GM12878 (cell line): ENCODE measurements around the gene RAD51B. TPM values are rescaled to one million over a fixed set of nuclear protein-coding genes. Genes with fewer than 3 reads are reported as not detected.

Experiments used
- ATAC-seq: fragments of 200-7000 bp; cut with Tn5 transposase; 3 replicates; pipeline ENCODE4 v1.9.1; 2020; ENCODE audit warnings: mild to moderate bottlenecking, moderate library complexity
- BruUV-seq: library from RNA; stranded (reverse); fragments of 400-500 nt; replicated peaks from 2 replicates; lab custom pipeline; 2021; lab: Mats Ljungman, UMichigan
- CTCF ChIA-PET: fragments of 300-600 bp; sonication (Branson Sonifier 250); formaldehyde crosslinking; extraction: SDS; loops from one replicate; lab custom pipeline; 2021; ENCODE audit warnings: inconsistent platforms; lab: Yijun Ruan, JAX
- POLR2A ChIA-PET: fragments of 350-600 bp; formaldehyde crosslinking; extraction: SDS; loops from one replicate; lab custom pipeline; 2021; ENCODE audit warnings: inconsistent platforms; lab: Charles Lee
- RAD21 ChIA-PET: fragments of 300-600 bp; sonication (Branson Sonifier 250); formaldehyde crosslinking; loops from one replicate; lab custom pipeline; 2023; ENCODE audit warnings: antibody characterized with exemption; ENCODE audit not compliant: unreplicated experiment; lab: Charles Lee
- SMC1A ChIA-PET: fragments of 300-600 bp; sonication (Branson Sonifier 250); formaldehyde crosslinking; loops from one replicate; lab custom pipeline; 2023; ENCODE audit not compliant: unreplicated experiment, uncharacterized antibody; lab: Charles Lee
- DNase-seq: peaks from one replicate; pipeline ENCODE4 v3.0.0-alpha.2; 2011; ENCODE audit warnings: low read depth, low spot score
- FAIRE-seq: peaks from 3 replicates; lab custom pipeline; 2011; peaks lifted over from hg19 to GRCh38; lab: Jason Lieb, UNC
- H2AFZ ChIP-seq: 2 replicates; pipeline ENCODE4 v1.6.0; 2011; ENCODE audit warnings: low read depth, low read length, control low read depth; ENCODE audit not compliant: control insufficient read depth
- H3K27ac ChIP-seq: 2 replicates; pipeline ENCODE4 v1.5.1; 2011; ENCODE audit warnings: control low read depth; ENCODE audit not compliant: control insufficient read depth, insufficient read depth
- H3K27me3 ChIP-seq, 2 experiments: replicated peaks in 1 of 2; 2 replicates each; pipeline versions ENCODE4 v1.6.0 to v1.6.1; 2011; ENCODE audit warnings: low read length in 1 of 2; ENCODE audit not compliant: control insufficient read depth in 2 of 2, insufficient read depth in 2 of 2
- H3K36me3 ChIP-seq, 2 experiments: 2 replicates each; pipeline ENCODE4 v1.5.1; 2011; ENCODE audit warnings: low read length in 1 of 2; ENCODE audit not compliant: control insufficient read depth in 2 of 2, insufficient read depth in 2 of 2
- H3K4me1 ChIP-seq: 2 replicates; pipeline ENCODE4 v1.6.1; 2011; ENCODE audit warnings: mild to moderate bottlenecking, low read length, moderate library complexity, mixed read lengths; ENCODE audit not compliant: control insufficient read depth, insufficient read depth
- H3K4me2 ChIP-seq: 2 replicates; pipeline ENCODE4 v1.6.0; 2011; ENCODE audit warnings: control low read depth; ENCODE audit not compliant: control insufficient read depth, insufficient read depth
- H3K4me3 ChIP-seq: fragments of 200-600 bp; sonication (generic); 2 replicates; pipeline ENCODE4 v1.5.1; 2016
- H3K79me2 ChIP-seq: 2 replicates; pipeline ENCODE4 v1.6.0; 2011; ENCODE audit warnings: low read length; ENCODE audit not compliant: control insufficient read depth, insufficient read depth
- H3K9ac ChIP-seq: 2 replicates; pipeline ENCODE4 v1.8.0; 2011; ENCODE audit warnings: low read length, control low read depth, mixed read lengths; ENCODE audit not compliant: control insufficient read depth, insufficient read depth
- H3K9me3 ChIP-seq: replicated peaks from 3 replicates; pipeline ENCODE4 v1.5.1; 2011; ENCODE audit warnings: mild to moderate bottlenecking, low read length; ENCODE audit not compliant: control insufficient read depth, insufficient read depth
- H4K20me1 ChIP-seq: 2 replicates; pipeline ENCODE4 v1.6.0; 2011; ENCODE audit not compliant: control insufficient read depth, insufficient read depth
- BCL3 ChIP-seq: IDR thresholded peaks from 2 replicates; pipeline ENCODE4 v1.6.1; 2011; ENCODE audit warnings: borderline replicate concordance, low read depth, mild to moderate bottlenecking, moderate library complexity, low read length; ENCODE audit not compliant: insufficient read depth, poor library complexity, severe bottlenecking
- BCLAF1 ChIP-seq: fragments of 450-650 bp; IDR thresholded peaks from 2 replicates; pipeline ENCODE4 v1.6.1; 2017; ENCODE audit warnings: antibody characterized with exemption, mild to moderate bottlenecking, moderate library complexity
- CBX3 ChIP-seq: fragments of 200-600 bp; sonication (generic); IDR thresholded peaks from 2 replicates; pipeline ENCODE4 v1.6.1; 2016; ENCODE audit warnings: low read depth, borderline replicate concordance
- CEBPB ChIP-seq, 2 experiments: fragments of 150-350 bp in 1 of 2; IDR thresholded peaks; 2 replicates each; pipeline ENCODE4 v1.6.1; 2012 to 2014; ENCODE audit warnings: low read depth in 2 of 2, low read length in 2 of 2, borderline replicate concordance in 1 of 2, inconsistent platforms in 1 of 2
- CHD1 ChIP-seq: IDR thresholded peaks from 2 replicates; pipeline ENCODE4 v1.6.1; 2012; ENCODE audit warnings: low read depth, low read length, improper control_type of control experiment
- CHD2 ChIP-seq: IDR thresholded peaks from 2 replicates; pipeline ENCODE4 v1.6.1; 2011; ENCODE audit warnings: low read depth, low read length, improper control_type of control experiment, borderline replicate concordance
- JUNB ChIP-seq: IDR thresholded peaks from 2 replicates; pipeline ENCODE4 v1.6.1; 2016; ENCODE audit warnings: antibody characterized with exemption, mild to moderate bottlenecking
- JUND ChIP-seq: IDR thresholded peaks from 2 replicates; pipeline ENCODE4 v1.6.1; 2012; ENCODE audit warnings: low read depth, mild to moderate bottlenecking, low read length, improper control_type of control experiment, moderate library complexity
- KDM1A ChIP-seq: fragments of 200-600 bp; sonication (generic); IDR thresholded peaks from 2 replicates; pipeline ENCODE4 v1.6.1; 2016; ENCODE audit warnings: borderline replicate concordance
- MEF2B ChIP-seq: fragments of 450-650 bp; IDR thresholded peaks from 2 replicates; pipeline ENCODE4 v1.6.1; 2018; ENCODE audit warnings: mild to moderate bottlenecking, moderate library complexity; ENCODE audit not compliant: partially characterized antibody, poor library complexity, severe bottlenecking
- MTA2 ChIP-seq: fragments of 450-650 bp; IDR thresholded peaks from 2 replicates; pipeline ENCODE4 v1.6.1; 2016; ENCODE audit warnings: low read depth, mild to moderate bottlenecking, moderate library complexity
- MYC ChIP-seq: IDR thresholded peaks from 2 replicates; pipeline ENCODE4 v1.6.1; 2011; ENCODE audit warnings: mild to moderate bottlenecking, low read length, moderate library complexity, inconsistent platforms; ENCODE audit not compliant: insufficient read depth, insufficient replicate concordance, insufficient read length, severe bottlenecking
- RCOR1 ChIP-seq: conservative IDR thresholded peaks from 2 replicates; pipeline ENCODE4 v1.6.1; 2012; ENCODE audit warnings: low read depth, low read length, improper control_type of control experiment
- SKIL ChIP-seq: fragments of 450-650 bp; IDR thresholded peaks from 2 replicates; pipeline ENCODE4 v1.6.1; 2017; ENCODE audit warnings: mild to moderate bottlenecking, low read depth, inconsistent platforms; ENCODE audit not compliant: poor library complexity, severe bottlenecking
- SRF ChIP-seq, 2 experiments: IDR thresholded peaks; 2 replicates each; pipeline ENCODE4 v1.6.1; 2011; ENCODE audit warnings: low read depth in 2 of 2, low read length in 2 of 2, mild to moderate bottlenecking in 1 of 2, moderate library complexity in 1 of 2
- TCF12 ChIP-seq: IDR thresholded peaks from 2 replicates; pipeline ENCODE4 v1.6.1; 2011; ENCODE audit warnings: low read depth, mild to moderate bottlenecking, low read length
- WGBS: methylation state at CpG from one replicate; pipeline ENCODE4 v1.1.6; 2016; ENCODE audit warnings: low lambda C conversion rate; ENCODE audit not compliant: insufficient replicate concordance, insufficient coverage; ENCODE audit errors: missing lambda C conversion rate; 5-methylcytosine and 5-hydroxymethylcytosine counted together
- in situ Hi-C: fragments of 300-500 bp; cut with MboI; formaldehyde crosslinking; loops from 9 replicates; pipeline ENCODE4 v1.14.3; 2018; ENCODE audit warnings: mixed read lengths
- intact Hi-C: fragments of 100-400 bp; cut with micrococcal nuclease; formaldehyde crosslinking; loops from one replicate; pipeline ENCODE4 v1.14.2; 2022; ENCODE audit not compliant: unreplicated experiment
- polyA plus RNA-seq, 11 experiments: library from polyadenylated mRNA; depleted of rRNA in 4 of 11; unstranded in 6 of 11; stranded (reverse) in 5 of 11; fragments of >200 nt; fragmentation: Nextera tagmentation in 4 of 11; fragmentation: Illumina TruSeq in 1 of 11; extraction: Ambion mirVana in 4 of 11; extraction: Trizol in 1 of 11; gene quantifications; 1 replicate in 1 of 11; 2 replicates in 10 of 11; pipeline versions ENCODE4 v1.2.1 to v1.2.3, GENCODE V29; 2011 to 2016; ENCODE audit warnings: inconsistent platforms in 2 of 11, missing spikeins in 2 of 11, low read depth in 1 of 11
- total RNA-seq, 4 experiments: library from RNA; depleted of rRNA in 3 of 4; stranded (reverse); fragments of >200 nt in 3 of 4; fragmentation: Illumina TruSeq in 1 of 4; extraction: Trizol in 1 of 4; gene quantifications; 2 replicates each; pipeline versions ENCODE4 v1.2.1 to v1.2.3, GENCODE V29; 2013 to 2021

The RAD51B gene
- total and polyA plus RNA-seq, 10 of the 15 experiments (the other 5 are each of a cell fraction or from before 2014, with no cell fraction given): 9.8 to 26.8 (median 21.3) TPM

GRCh38 chr14:68589447-68590200 lies 770.0 kb downstream of the RAD51B start (continued):
- TF ChIP-seq SKIL: no peak
- TF ChIP-seq CHD1: no peak
- TF ChIP-seq CBX3: no peak
- no peak for TF ChIP-seq BCL3

- FAIRE-seq (no peak), ATAC-seq (no peak), DNase-seq (no peak)
- SMC1A ChIA-PET: no interaction called here
- Histone ChIP-seq H3K9ac (no peak overlapping the region), H3K9me3 (no peaks in the 10 kb centered on the region; the same call in 2 of the 3 replicates), H3K4me3 (no peak overlapping the region), H3K27me3 (no peaks in the 10 kb centered on the region), H3K4me2 (no peak overlapping the region), H2AFZ (no peak overlapping the region), H4K20me1 (no peaks in the 10 kb centered on the region), H3K79me2 (no peaks in the 10 kb centered on the region), H3K36me3 (no peaks in the 10 kb centered on the region), H3K27ac (no peak overlapping the region), H3K4me1 (no peaks in the 10 kb centered on the region)
- BruUV-seq: no TSS peak
- intact Hi-C loops: no loop called here
- in situ Hi-C loops: no loop called here
- RAD21 ChIA-PET: no interaction called here
- 42% methylated on average over 3 of the region's 3 CpGs for WGBS
- CTCF ChIA-PET: interaction anchor here (1.2 kb wide), 1 partner anchor 73 kb away, joined by 3 read pairs; no protein-coding TSS in a partner anchor
- POLR2A ChIA-PET: no interaction called here
- no peak for TF ChIP-seq SRF (IDR thresholded peaks at IDR 0.05; ENCODE audit: low read depth in 2 of 2, low read length in 2 of 2)
- TF ChIP-seq MYC: no peak
- TF ChIP-seq RCOR1: no peak
- TF ChIP-seq CHD2: no peak
- TF ChIP-seq BCLAF1: no peak
- no peak for TF ChIP-seq KDM1A
- TF ChIP-seq JUNB: no peak
- TF ChIP-seq JUND: no peak
- no peak for TF ChIP-seq TCF12
- no peak for TF ChIP-seq MEF2B
- no peak for TF ChIP-seq MTA2
- TF ChIP-seq CEBPB (IDR thresholded peaks at IDR 0.05; ENCODE audit: borderline replicate concordance in 1 of 2, low read depth in 2 of 2, low read length in 2 of 2): no peak
These were observed 770.6 kb downstream of the RAD51B start for GRCh38 chr14:68590201-68590522.
